Brain microvascular endothelial cell (primary cell): ENCODE measurements around the gene CALML6.
"Not testable (repeated sequence)": the region's sequence is repeated elsewhere in the genome, so short reads cannot be mapped to it uniquely, and the experiment has no call there.

Experiments
- DNase-seq: peaks from one replicate; pipeline ENCODE4 v3.0.0-alpha.2; 2020
- H3K27ac ChIP-seq: fragments of 250-450 bp; sonication (Bioruptor Pico); 2 replicates; pipeline ENCODE4 v1.5.1; 2020; ENCODE audit warnings: mild to moderate bottlenecking, moderate library complexity
- H3K27me3 ChIP-seq: fragments of 250-450 bp; sonication (Bioruptor Pico); replicated peaks from 2 replicates; pipeline ENCODE4 v1.5.1; 2020; ENCODE audit warnings: mild to moderate bottlenecking
- H3K36me3 ChIP-seq: fragments of 250-450 bp; sonication (Bioruptor Pico); replicated peaks from 2 replicates; pipeline ENCODE4 v1.5.1; 2020; ENCODE audit warnings: mild to moderate bottlenecking
- H3K4me3 ChIP-seq: 2 replicates; pipeline ENCODE4 v1.5.1; 2011; ENCODE audit warnings: low read depth, mild to moderate bottlenecking, control low read depth, low read length, moderate library complexity
- in situ Hi-C: cut with HindIII; loops from 2 replicates; pipeline ENCODE4 v1.10.0; 2017; ENCODE audit warnings: low sequenced_read_pairs, low pct_ligation_motif_present
- TF ChIP-seq, protein P1 (sequence below): IDR thresholded peaks from 2 replicates; pipeline ENCODE4 v1.5.1; 2011; ENCODE audit warnings: low read depth, mild to moderate bottlenecking, moderate library complexity, low read length, control low read depth, inconsistent platforms; ENCODE audit errors: missing control alignments

The CALML6 gene

DNA sequence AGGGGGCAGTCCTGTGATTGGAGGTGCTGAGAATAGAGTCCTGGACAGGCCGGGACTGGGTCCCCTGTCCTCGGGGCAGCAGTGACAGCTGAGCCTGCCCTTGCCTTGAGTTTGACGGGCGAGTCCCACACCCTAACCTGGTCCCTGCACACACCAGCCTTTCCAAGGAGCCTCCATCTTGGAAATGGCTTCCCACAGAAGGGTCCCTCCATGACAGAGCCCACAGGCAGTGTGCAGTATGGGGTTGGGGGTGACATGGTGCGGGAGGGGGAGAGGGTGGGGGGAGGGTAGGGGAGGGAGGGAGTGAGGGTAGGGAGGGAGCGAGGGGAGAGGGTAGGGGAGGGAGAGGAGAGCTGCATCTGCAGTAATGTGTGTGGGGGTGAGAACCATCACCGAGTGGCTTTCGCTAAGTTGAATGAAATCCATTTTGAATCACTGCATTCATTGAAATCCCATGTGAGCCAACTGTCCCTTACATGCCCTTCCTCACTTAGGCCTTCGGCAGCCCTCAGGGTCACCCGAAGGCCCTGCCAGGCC is 14.1 kb downstream of the CALML6 start:
- H3K4me3 ChIP-seq: no peak overlapping the region
- H3K36me3 ChIP-seq: no peaks in the 10 kb centered on the region
- H3K27me3 ChIP-seq: no peaks in the 10 kb centered on the region
- no peak overlapping the region for H3K27ac ChIP-seq
- no peak for DNase-seq
- in situ Hi-C loops: no loop called here
- TF ChIP-seq, protein P1, sequence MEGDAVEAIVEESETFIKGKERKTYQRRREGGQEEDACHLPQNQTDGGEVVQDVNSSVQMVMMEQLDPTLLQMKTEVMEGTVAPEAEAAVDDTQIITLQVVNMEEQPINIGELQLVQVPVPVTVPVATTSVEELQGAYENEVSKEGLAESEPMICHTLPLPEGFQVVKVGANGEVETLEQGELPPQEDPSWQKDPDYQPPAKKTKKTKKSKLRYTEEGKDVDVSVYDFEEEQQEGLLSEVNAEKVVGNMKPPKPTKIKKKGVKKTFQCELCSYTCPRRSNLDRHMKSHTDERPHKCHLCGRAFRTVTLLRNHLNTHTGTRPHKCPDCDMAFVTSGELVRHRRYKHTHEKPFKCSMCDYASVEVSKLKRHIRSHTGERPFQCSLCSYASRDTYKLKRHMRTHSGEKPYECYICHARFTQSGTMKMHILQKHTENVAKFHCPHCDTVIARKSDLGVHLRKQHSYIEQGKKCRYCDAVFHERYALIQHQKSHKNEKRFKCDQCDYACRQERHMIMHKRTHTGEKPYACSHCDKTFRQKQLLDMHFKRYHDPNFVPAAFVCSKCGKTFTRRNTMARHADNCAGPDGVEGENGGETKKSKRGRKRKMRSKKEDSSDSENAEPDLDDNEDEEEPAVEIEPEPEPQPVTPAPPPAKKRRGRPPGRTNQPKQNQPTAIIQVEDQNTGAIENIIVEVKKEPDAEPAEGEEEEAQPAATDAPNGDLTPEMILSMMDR: no peak

DNA sequence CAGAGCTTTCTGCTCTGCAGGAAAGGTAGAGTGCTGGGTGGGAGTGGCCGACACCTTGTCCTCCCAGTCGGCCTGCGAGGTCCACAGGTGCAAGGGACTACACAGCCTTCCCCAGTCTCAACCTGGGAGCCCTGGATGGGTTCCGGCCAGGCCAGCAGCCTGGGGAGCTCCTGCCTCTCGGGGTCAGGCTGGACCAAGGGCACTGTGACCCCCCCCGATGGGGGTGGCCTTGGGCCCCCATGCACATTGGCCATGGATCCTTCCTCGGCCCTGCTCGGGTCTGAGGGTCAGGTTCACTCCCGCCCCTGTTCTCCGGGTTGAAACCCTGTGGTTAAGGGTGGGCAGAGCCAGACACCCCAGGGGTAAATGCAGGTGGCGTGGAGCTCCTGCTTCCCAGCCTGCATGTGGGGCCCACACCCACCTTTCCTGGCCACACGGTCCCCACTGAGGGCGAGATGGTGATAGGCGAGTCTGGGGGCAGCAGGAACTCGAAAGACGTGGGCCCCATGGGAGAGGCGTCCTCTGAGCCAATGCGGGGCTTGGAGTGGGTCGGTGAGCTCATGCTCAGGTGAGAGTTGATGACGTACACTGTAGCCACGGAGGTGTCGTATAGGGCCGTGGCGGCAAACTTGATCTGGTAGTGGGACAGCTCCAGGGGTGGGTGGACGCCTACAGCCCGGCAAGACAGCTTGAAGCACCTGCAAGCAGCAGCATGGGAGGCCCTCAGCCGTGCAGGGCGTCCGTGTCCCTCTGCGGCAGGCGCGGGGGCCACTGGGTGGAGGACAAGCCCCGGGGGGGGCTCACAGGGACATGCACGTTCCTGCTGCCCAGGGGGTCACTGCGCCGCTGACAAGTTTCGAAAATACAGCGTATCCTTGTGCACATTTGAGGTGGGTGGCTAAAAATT is 14.8 kb downstream of the CALML6 start:
- DNase-seq: no peak
- no peaks in the 10 kb centered on the region for H3K36me3 ChIP-seq
- H3K27ac ChIP-seq: no peak overlapping the region
- TF ChIP-seq, protein P1: no peak
- no peaks in the 10 kb centered on the region for H3K27me3 ChIP-seq
- H3K4me3 ChIP-seq: no peak overlapping the region
- in situ Hi-C loops: no loop called here

DNA sequence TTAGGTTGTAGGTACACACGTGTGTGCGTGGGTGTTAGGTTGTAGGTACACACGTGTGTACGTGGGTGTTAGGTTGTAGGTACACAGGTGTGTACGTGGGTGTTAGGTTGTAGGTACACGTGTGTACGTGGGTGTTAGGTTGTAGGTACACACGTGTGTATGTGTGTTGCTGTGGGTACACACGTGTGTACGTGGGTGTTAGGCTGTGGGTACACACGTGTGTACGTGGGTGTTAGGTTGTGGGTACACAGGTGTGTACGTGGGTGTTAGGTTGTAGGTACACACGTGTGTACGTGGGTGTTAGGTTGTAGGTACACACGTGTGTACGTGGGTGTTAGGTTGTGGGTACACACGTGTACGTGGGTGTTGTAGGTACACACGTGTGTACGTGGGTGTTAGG is 19.8 kb downstream of the CALML6 start:
- H3K27me3 ChIP-seq, H3K27ac ChIP-seq, H3K4me3 ChIP-seq, H3K36me3 ChIP-seq, DNase-seq, in situ Hi-C loops: not testable (repeated sequence)

GRCh38 chr1:1937061-1937460 is 22.0 kb downstream of the CALML6 start:
- Histone ChIP-seq H3K27me3 (peaks cover 11% of the 10 kb centered on the region), H3K4me3 (no peak overlapping the region), H3K36me3 (no peaks in the 10 kb centered on the region), H3K27ac (no peak overlapping the region)
- DNase-seq: no peak
- TF ChIP-seq, protein P1: no peak
- in situ Hi-C loops: no loop called here

DNA sequence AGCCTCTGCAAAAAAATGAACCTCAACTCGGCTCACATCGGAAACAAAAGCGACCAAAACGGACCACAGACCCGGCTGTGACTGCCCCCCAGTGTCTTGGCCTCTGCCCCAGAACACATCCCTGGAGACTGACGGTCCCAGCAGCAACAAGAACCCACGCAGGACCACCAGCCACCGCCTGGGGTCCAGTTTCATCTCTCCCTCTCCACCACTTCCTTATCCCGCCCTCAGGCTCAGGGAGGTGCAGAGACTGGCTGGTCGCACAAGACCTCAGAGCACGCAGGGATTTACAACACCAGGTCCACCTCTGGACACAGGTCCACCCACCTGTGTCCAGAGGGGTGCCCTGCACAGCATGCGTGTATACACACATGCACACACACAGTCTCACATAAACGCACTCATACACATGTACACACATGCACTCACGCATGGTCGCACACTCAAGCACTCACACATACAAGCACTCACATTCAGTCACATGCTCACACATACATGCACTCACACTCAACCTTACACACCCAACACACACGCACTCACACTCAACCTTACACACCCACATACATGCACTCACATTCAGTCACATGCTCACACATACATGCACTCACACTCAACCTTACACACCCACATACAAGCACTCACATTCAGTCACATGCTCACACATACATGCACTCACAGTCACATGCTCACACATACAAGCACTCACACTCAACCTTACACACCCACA is 22.7 kb downstream of the CALML6 start:
- H3K36me3 ChIP-seq: no peaks in the 10 kb centered on the region
- peaks cover 14% of the 10 kb centered on the region for H3K27me3 ChIP-seq
- no peak for DNase-seq
- in situ Hi-C loops: no loop called here
- TF ChIP-seq, protein P1: no peak
- no peak overlapping the region for H3K27ac ChIP-seq
- H3K4me3 ChIP-seq: no peak overlapping the region

- Histone ChIP-seq H3K27ac (no peak overlapping the region), H3K36me3 (no peaks in the 10 kb centered on the region), H3K4me3 (no peak overlapping the region), H3K27me3 (peaks cover 14% of the 10 kb centered on the region)
- in situ Hi-C loops: no loop called here
- no peak for DNase-seq
- TF ChIP-seq, protein P1: no peak
These were observed 23.2 kb downstream of the CALML6 start for GRCh38 chr1:1938276-1938573.
